Dedifferentiated amniotic fluid mesenchymal stem cell (primary cell): ENCODE data around the gene GPHA2.

Experiments used
- DNase-seq: peaks from one replicate; pipeline ENCODE4 v3.0.0-alpha.2; 2016; ENCODE audit errors: extremely low spot score

The GPHA2 gene

DNA sequence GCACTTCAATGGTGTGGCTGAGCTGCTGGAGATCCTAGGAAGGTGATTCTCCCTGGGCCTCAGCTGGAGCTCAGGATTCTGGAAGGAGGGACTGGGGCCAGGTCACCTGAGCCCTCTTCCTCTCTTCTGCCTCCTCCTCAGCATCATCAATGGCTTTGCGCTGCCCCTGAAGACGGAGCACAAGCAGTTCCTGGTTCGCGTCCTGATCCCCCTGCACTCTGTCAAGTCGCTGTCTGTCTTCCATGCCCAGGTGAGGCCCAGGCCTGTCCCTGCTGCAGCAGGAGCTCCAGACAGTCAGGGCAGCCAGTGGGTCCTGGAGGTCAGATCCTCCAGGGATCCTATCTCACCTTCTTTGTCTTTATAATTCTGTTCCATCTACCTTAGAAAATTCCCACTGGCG lies 5.4 kb downstream of the GPHA2 start:
- no peak for DNase-seq

- DNase-seq: no peak
These were observed 6.1 kb downstream of the GPHA2 start for GRCh38 chr11:64929625-64930024.

DNA sequence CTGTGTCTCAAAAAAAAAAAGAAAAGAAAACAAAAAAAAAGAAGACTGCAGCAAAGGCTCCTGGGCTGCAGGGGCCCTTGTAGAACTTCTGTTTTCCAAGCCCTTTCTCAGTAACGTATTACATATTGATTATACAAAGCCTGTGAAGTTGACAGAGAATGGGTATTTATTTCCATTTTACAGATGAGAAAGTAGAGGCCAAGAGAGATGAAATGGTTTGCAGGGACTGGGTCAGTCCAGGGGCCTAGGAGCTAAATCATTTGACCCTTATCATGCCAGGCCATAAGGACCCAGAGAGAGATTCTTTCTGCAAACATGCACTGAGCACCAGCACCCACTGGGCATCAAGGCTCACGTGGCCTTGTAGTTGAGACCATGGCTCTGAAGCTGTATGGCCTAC lies 6.7 kb downstream of the GPHA2 start:
- no peak for DNase-seq

DNA sequence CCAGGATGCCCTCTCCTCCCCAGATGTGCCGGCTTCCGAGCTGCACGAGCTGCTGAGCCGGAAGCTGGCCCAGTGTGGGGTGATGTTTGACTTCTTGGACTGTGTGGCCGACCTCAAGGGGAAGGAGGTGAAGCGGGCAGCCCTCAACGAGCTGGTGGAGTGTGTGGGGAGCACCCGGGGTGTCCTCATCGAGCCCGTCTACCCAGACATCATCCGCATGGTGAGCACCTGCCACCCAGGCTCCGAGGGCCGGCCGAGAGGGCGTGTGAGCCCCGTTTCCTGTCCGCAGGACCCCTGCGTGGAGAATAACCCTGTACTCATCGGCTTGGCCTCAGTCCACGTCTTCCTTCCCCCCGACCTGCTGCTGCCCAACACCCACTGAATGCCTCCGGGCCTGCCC lies 9.0 kb downstream of the GPHA2 start:
- no peak for DNase-seq

GRCh38 chr11:64925536-64926436 lies 9.9 kb downstream of the GPHA2 start:
- no peak for DNase-seq

DNA sequence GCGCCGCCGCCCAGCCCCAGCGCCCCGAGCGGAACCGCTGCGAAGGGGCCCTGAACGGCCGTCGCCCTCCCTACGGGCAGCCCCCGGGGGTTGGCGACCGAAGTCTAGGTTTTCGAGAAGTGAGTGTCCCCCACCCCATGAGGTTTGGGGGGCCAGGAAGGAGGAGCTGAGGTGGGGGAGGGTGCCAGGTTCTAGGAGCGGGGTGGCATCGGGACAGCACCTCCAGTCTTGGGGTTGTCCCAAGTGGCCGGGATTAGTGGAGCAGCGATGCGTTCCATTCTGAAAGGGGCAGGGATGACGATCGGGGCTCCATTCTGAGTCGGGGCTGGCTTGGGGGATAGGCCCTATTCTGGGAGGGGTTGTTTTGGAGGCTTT lies 10.8 kb downstream of the GPHA2 start:
- no peak for DNase-seq

- peak; percentile 94 for DNase-seq
These were observed 11.5 kb downstream of the GPHA2 start, which contains the start of gene PPP2R5B for GRCh38 chr11:64923944-64924909. PPP2R5B (plus strand) TSS chr11:64924689; CDS start chr11:64925735, 1,046 bp downstream.

GRCh38 chr11:64923151-64923661 lies 12.5 kb downstream of the GPHA2 start:
- no peak for DNase-seq

- no peak for DNase-seq
These were observed 14.3 kb downstream of the GPHA2 start for GRCh38 chr11:64921384-64921783.

DNA sequence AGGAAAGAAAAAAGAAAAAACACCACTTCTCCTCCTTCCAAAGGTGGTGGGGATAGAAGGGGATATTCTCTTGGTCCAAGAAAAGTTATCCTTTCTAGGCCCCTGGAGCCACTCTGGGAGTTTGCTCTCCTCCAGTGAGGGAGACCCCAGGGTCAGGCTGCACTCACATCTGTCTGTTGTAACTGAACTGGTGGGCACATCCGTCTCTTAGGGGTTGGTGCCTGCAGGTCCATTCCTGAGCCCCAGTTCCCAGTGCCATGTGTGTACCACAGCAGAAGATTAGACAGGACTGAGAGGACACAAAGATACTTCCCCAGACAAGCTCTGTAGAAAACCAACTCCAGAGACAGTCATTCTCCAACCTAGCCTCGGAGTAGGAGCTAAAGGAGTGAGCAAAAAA lies 15.6 kb downstream of the GPHA2 start:
- DNase-seq: no peak

DNA sequence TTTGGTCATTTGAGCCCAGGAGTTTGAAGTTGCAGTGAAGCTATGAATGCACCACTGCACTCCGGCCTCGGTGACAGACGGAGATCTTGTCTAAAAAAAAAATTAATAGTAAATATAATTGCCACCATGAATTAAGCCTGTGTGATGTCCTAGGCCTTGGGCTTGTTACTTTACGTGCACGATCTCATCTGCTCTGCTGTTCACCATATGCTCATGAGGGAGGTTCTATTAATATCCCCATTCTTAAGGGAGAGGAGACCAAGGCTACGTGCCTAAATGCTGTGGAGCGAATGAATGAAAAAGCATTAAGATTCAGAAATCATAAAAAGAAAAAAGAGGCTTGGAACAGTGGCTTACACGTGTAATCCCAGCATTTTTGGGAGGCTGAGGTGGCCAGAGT lies 16.1 kb downstream of the GPHA2 start:
- DNase-seq: no peak

DNA sequence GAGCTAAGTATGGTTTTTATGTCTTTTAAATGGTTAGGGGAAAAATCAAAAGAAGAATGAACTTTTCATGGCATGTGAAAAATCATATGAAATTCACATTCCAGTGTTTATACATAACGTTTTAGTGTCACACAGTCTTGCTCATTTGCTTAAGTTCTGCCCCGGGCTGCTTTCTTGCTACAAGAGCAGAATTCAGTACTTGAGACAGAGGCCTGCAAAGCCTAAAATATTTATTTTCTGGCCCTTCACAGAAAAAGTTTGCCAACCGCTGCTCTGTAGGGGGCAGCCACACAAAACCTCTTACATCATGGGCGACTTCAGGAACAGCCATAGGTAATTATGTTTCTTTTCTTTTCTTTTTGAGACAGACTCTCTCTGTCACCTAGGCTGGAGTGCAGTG lies 17.7 kb downstream of the GPHA2 start:
- DNase-seq: peak; percentile 58

DNA sequence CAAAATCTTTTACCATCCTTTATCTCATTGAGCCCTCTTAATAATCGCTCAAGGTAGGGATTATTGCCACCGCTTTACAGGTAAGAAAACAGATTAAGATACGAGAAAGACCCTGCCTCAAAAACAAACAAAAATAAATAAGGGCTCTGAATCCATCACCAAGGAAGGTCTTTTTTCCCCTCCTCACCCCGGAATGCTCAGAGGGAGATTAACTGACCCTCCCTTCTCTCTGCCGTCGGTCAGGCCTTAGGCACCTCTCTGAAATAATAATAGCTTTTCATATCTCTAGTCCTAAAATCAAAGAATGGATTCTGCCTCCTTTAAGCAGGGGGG lies 18.1 kb downstream of the GPHA2 start:
- DNase-seq: no peak

GRCh38 chr11:64916775-64917662 lies 18.7 kb downstream of the GPHA2 start, which contains the start of gene ATG2A:
ATG2A (minus strand) TSS chr11:64917209; CDS start chr11:64917135, 74 bp downstream.
- DNase-seq: peak; percentile 98

- DNase-seq: no peak
These were observed 19.5 kb downstream of the GPHA2 start for GRCh38 chr11:64916040-64916774.

GRCh38 chr11:64915376-64915887 lies 20.3 kb downstream of the GPHA2 start:
- DNase-seq: no peak

GRCh38 chr11:64914123-64914522 lies 21.6 kb downstream of the GPHA2 start:
- DNase-seq: no peak

DNA sequence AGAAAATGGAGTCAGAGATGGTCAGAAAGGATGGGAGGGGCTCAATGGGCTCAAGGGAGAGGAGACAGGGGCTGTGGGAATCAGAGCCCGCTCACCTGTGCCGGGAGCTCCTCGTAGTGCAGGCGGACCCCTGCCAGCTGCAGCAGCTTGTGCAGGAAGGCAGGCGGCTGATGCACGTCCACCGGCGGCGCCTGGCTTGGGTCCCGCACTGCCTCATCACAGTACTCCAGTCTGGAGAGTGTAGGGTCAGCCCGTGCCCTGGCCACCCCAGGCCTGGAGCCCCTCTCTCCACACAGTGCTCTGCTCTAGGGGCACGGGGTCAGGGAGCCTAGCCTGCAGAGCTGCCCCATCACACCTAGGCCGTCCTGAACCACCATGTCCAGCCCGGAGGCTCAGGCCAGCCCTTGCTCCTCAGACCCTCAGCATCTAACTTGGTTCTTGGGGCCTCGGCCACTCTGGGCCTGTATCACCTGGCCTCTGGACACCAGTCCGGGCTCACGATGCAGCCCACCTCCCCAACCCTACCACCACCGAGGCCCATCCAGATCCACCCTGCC lies 22.4 kb downstream of the GPHA2 start:
- no peak for DNase-seq

- no peak for DNase-seq
These were observed 24.0 kb downstream of the GPHA2 start for GRCh38 chr11:64911689-64912088.

DNA sequence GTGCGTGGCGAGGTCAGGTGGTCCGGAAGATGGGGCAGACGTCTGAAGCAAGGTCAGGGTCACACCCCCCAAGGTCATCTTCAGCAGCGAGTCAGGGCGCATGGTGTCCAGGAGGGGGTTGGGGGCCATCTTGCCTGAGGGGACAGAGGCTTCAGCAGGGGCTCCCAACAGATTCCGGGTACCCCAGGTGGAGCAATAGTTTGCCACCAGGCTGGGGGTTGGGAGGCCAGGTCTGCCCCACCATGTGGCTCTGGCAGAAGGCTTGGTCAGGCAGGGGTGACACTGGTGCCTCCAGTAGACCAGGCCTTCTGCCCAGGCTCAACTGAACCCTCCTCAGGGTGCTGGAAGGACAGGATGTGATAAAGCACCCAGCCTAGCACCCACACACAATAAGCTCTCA lies 24.6 kb downstream of the GPHA2 start:
- no peak for DNase-seq
